Amniotic stem cell (primary cell): ENCODE measurements around the gene RIC1.
"Not testable (repeated sequence)": the region's sequence is repeated elsewhere in the genome, so short reads cannot be mapped to it uniquely, and the experiment has no call there.

Experiments used
- DNase-seq: peaks from one replicate; lab custom pipeline; 2025; lab: John Stamatoyannopoulos, UW

RIC1 gene

GRCh38 chr9:5628530-5629311 lies at the start of gene RIC1:
Gene RIC1, plus strand, starts transcription at chr9:5629107. Its CDS starts 203 bp downstream, at chr9:5629310.
- DNase-seq: peak; percentile 92

GRCh38 chr9:5579881-5580280 lies 49.0 kb upstream of the RIC1 start:
- no peak for DNase-seq

GRCh38 chr9:5580650-5581049 lies 48.3 kb upstream of the RIC1 start:
- DNase-seq: no peak

- DNase-seq: not testable (repeated sequence)
Measured at GRCh38 chr9:5581706-5582105, 47.2 kb upstream of the RIC1 start.

- peak; percentile 55 for DNase-seq
Measured at GRCh38 chr9:5582835-5583195, 46.1 kb upstream of the RIC1 start.

GRCh38 chr9:5586391-5586802 lies 42.5 kb upstream of the RIC1 start:
- no peak for DNase-seq

GRCh38 chr9:5587024-5587423 lies 41.9 kb upstream of the RIC1 start:
- DNase-seq: peak; percentile 24

- DNase-seq: no peak
Measured at GRCh38 chr9:5592231-5592630, 36.7 kb upstream of the RIC1 start.

- no peak for DNase-seq
Measured at GRCh38 chr9:5592904-5593303, 36.0 kb upstream of the RIC1 start.

GRCh38 chr9:5593904-5594303 lies 35.0 kb upstream of the RIC1 start:
- DNase-seq: no peak

- no peak for DNase-seq
Measured at GRCh38 chr9:5596173-5596572, 32.7 kb upstream of the RIC1 start.

- no peak for DNase-seq
Measured at GRCh38 chr9:5608298-5609225, 20.3 kb upstream of the RIC1 start.

- no peak for DNase-seq
Measured at GRCh38 chr9:5609226-5609596, 19.7 kb upstream of the RIC1 start.

GRCh38 chr9:5610491-5610890 lies 18.4 kb upstream of the RIC1 start:
- DNase-seq: no peak

- no peak for DNase-seq
Measured at GRCh38 chr9:5611321-5612184, 17.4 kb upstream of the RIC1 start.

- no peak for DNase-seq
Measured at GRCh38 chr9:5612185-5612530, 16.7 kb upstream of the RIC1 start.

GRCh38 chr9:5614192-5614591 lies 14.7 kb upstream of the RIC1 start:
- no peak for DNase-seq

GRCh38 chr9:5614985-5615384 lies 13.9 kb upstream of the RIC1 start:
- no peak for DNase-seq

GRCh38 chr9:5617749-5618148 lies 11.2 kb upstream of the RIC1 start:
- no peak for DNase-seq

GRCh38 chr9:5620494-5620893 lies 8.4 kb upstream of the RIC1 start:
- DNase-seq: no peak

GRCh38 chr9:5621327-5621726 lies 7.6 kb upstream of the RIC1 start:
- DNase-seq: no peak

GRCh38 chr9:5622016-5622415 lies 6.9 kb upstream of the RIC1 start:
- DNase-seq: no peak
